HG03066 (cell line): Measurements from ENCODE around the gene CDC14B.
"Not testable (repeated sequence)": the region's sequence is repeated elsewhere in the genome, so short reads cannot be mapped to it uniquely, and the experiment has no call there.

ENCODE experiments used
- ATAC-seq: cut with Tn5 transposase; IDR thresholded peaks from one replicate; pipeline ENCODE4 v1.9.1; 2021; ENCODE audit warnings: low read depth; ENCODE audit not compliant: unreplicated experiment

CDC14B gene

DNA sequence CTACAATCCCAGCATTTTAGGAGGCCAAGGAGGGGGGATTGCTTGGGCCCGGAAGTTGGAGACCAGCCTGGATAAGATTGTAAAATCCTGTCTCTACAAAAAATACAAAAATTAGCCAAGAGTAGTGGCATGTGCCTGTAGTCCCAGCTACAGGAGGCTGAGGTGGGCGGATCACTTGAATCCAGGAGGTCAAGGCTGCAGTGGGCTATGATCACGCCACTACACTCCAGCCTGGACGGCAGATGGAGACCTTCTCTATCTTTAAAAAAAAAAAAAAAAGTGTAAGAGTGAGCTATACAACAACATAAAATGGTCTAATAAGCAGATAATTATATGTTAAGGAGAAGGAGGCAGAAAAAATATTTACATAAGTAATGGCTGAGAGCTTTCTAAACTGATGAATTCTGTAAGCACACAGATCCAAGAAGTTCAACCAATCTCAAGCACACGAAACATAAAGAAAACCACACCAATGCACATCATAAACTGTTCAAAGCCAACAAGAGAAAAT lies 23.0 kb downstream of the CDC14B start:
- ATAC-seq = no peak

GRCh38 chr9:96587338-96588315 lies 32.0 kb downstream of the CDC14B start:
- no peak for ATAC-seq

- no peak for ATAC-seq
Observed at GRCh38 chr9:96585426-96585825, 34.2 kb downstream of the CDC14B start.

GRCh38 chr9:96582199-96582598 lies 37.4 kb downstream of the CDC14B start:
- ATAC-seq = not testable (repeated sequence)

DNA sequence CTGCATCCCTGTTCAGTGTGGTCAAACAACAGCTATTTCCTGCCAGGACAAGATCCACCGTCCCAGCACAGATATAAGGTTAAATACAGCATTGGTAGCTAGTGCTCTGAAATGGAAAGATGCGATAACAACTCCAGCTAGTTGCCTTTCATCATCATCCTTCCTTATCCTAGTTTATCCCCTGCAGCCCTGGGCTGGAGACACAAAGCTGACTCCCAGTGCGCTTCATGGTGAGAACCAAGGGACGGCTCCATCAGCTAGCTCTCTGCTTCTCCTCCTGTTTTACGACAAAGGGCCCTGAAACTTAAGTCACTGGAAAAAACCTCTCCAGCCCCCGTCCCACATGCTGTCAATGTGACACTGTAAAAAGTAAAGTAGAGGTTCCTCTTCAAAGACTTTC lies 37.9 kb downstream of the CDC14B start:
- no peak for ATAC-seq

DNA sequence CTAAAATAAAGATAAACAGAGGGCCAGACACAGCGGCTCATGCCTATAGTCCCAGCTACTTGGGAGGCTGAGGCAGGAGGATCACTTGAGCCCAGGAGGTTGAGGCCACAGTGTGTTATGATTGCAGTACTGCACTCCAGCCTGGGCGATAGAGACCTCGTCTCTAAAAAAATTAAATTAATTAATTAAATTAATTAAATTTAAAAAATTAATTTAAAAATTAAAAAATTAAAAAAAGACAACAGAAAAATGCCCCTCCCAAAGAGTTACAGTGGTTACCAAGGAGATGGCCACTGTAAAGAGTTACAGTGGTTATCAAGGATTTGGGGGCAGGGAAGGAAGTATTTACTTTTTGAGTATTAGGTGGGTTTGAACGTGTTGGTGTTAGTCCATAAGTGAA lies 38.3 kb downstream of the CDC14B start:
- ATAC-seq = no peak

- ATAC-seq = no peak
Observed at GRCh38 chr9:96574931-96575351, 44.7 kb downstream of the CDC14B start.

DNA sequence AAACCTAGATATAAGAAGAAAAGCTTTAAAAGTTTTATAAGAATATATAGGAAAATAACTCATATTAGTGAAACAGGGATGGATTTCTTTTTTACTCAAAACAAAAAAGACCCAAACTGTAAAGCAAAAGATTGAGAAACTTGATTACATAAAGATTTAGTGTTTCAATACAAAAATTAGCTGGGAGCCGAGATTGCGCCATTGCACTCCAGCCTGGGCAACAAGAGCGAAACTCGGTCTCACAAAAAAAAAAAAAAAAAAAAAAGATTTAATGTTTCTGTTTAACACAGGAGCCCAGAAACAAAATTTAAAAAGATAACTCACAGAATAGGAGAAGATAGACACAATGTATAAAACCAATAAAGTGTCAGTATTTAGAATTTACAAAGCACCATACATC lies 45.2 kb downstream of the CDC14B start:
- ATAC-seq = no peak

- peak; percentile 40 for ATAC-seq
Observed at GRCh38 chr9:96567203-96567700, 52.4 kb downstream of the CDC14B start.

GRCh38 chr9:96566498-96567202 lies 53.0 kb downstream of the CDC14B start:
- peak; percentile 77 for ATAC-seq

- no peak for ATAC-seq
Observed at GRCh38 chr9:96565671-96566497, 53.8 kb downstream of the CDC14B start.

DNA sequence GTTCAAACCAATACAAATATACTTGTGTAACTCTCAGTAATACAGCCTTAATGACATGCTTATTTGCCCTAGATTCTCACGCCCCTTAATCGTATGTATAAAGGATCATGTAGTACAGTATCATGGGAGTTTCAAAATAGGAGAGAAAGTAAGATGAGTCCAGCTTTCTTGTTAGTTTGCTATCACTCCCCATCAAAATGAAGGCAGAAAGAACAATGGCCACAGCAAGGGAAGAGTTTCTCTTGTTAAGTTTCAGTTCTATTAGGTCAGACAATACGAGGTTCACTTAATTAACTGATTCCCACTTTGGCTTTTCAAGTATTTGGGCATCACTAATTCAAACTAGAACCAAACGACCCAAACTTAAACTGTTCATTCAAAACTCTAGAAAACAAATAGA lies 55.4 kb downstream of the CDC14B start:
- no peak for ATAC-seq

- no peak for ATAC-seq
Observed at GRCh38 chr9:96559339-96559943, 60.2 kb downstream of the CDC14B start.

DNA sequence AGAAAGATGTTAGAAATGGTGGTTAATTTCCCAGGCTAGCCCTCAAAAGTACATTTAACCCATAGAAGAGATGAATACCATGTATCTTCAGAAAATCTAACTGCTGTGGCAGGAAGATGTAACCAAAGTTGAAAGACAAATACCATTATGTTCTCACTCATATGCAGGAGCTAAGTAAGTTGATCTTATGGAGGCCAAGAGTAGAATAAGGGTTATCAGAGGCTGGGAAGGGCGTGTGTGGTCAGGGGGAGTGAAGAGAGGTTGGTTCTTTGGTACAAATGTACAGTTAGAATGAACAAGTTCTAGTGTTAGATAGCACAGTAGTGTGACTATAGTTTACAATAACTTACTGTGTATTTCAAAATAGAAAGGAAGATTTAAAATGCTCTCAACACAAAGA lies 61.7 kb downstream of the CDC14B start:
- no peak for ATAC-seq

DNA sequence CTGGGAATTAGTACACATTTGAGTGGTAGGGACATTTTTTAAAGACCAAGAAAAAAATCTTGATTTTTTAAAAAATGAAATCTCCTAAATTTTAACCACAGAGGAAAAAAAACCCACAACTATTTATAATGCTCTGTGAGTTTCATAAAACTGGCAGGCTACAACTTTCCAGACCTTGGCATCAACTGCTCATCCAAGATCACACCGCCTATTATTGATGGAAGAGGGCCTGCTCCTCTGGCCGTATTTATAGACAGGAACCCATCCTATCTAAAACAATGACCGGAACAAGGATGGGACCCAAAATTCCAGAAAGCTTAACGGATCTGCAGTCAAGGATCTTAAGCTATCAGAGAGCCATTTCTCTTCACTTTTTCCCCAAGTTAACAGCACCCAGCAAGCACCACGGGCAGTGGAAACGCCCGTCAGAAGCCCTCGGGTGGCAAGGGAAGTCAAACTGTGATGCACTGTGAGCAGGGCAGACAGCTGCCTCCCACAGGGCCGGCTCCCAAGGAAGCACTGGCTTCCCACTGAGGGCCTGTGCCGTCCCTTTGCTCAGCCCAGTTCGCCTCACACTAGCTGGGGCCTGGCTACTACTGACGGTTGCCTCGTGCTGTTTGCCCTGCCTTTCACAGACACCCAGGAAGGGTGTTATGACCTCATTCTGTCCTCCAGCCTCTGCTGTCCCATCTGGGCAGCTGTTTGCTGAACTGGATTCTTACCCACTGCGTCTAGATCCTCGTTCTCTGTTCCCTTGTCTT lies 62.8 kb downstream of the CDC14B start:
- no peak for ATAC-seq

DNA sequence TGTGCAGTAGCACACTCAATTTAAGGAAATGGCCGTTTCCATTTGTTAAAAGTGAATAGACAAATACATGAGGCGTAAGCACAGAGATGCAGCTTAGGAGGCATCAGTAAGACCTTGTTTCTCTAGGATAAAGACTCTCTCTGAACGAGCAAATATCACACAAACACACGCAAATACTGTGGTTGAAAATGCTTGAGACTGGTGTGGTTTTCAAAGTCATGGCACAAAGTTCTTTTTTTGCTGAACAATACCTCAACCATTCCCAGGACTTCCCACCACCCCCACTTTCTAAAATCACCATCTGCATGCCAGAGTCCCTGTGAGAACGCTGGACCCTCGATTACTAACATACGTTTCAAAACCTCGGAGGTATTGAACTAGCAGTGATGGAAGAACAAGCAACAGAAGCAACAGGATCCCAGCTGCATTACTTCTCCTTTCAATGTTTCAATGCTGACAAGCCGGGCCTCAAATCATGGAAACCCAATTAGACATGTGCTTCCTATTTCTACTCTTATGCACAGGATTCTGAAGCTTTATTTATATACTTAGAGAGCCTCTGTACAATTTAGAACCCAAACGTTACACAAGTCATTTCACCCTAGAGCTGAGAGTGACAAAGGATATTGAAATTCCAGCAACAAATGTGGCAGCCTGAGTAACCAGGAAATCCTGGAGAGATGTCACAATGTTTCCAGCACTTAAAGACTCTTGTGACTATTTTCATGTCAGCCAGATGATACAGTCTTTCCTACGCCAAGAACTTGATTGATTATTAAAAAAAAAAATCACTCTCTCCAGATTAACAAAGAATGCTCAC lies 63.9 kb downstream of the CDC14B start:
- ATAC-seq = no peak

- no peak for ATAC-seq
Observed at GRCh38 chr9:96554801-96555566, 64.7 kb downstream of the CDC14B start.

DNA sequence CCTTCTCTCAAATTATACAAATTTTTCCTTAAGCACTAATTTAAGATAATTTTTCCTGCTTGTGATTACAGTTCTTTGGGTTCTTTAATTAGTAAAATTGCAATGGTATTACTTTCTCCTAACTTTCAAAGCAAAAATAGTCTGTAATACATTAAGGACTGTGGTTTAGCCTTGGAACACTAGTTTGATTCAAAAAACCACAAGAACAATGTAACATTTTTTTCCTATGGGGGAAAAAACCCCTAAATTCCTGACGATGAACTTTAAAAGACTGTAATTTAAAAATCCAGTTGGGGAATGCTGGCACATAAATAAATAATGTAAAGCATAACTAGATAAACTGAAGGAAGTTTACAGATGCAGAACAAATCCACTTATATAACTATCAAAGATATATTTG lies 65.3 kb downstream of the CDC14B start:
- no peak for ATAC-seq
